K562 (cell line): ENCODE measurements around the gene EYA2. TPM values are rescaled to one million over a fixed set of nuclear protein-coding genes. Genes with fewer than 3 reads are reported as not detected.

Experiments used
- PPARD ChIP-seq: fragments of 250-450 bp; sonication (Bioruptor Pico); IDR thresholded peaks from 2 replicates; pipeline ENCODE4 v1.8.0; 2022; ENCODE audit warnings: inconsistent platforms, mild to moderate bottlenecking, moderate library complexity
- SMARCB1 ChIP-seq: IDR thresholded peaks from 2 replicates; pipeline ENCODE4 v1.6.1; 2011; ENCODE audit warnings: improper control_type of control experiment, low read depth; ENCODE audit not compliant: insufficient read length
- ZNF785 ChIP-seq: fragments of 250-450 bp; sonication (Bioruptor Pico); IDR thresholded peaks from 2 replicates; pipeline ENCODE4 v1.4.0; 2020; ENCODE audit warnings: mild to moderate bottlenecking
- polyA plus RNA-seq, 8 experiments: library from polyadenylated mRNA; depleted of rRNA in 4 of 8; stranded (reverse) in 5 of 8; unstranded in 3 of 8; fragments of >200 nt; fragmentation: Nextera tagmentation in 2 of 8; fragmentation: Illumina TruSeq in 1 of 8; extraction: Ambion mirVana in 2 of 8; extraction: Trizol in 1 of 8; gene quantifications; 2 replicates each; pipeline versions ENCODE4 v1.2.1 to v1.2.3, GENCODE V29; 2011 to 2014; ENCODE audit warnings: inconsistent platforms in 1 of 8, missing spikeins in 1 of 8
- total RNA-seq, 7 experiments: library from RNA; depleted of rRNA in 6 of 7; stranded (reverse); fragments of >200 nt in 6 of 7; fragmentation: Illumina TruSeq in 2 of 7; extraction: Trizol in 2 of 7; gene quantifications; 2 replicates each; pipeline versions ENCODE4 v1.2.1 to v1.2.3, GENCODE V29; 2011 to 2021; ENCODE audit warnings: low replicate concordance in 1 of 7
- TF ChIP-seq, protein P1 (sequence below): fragments of 450-650 bp; IDR thresholded peaks from 2 replicates; pipeline ENCODE4 v1.6.1; 2016; ENCODE audit warnings: missing biosample characterization, missing genetic modification characterization
- TF ChIP-seq, protein P2 (sequence below): fragments of 250-450 bp; sonication (Bioruptor Pico); IDR thresholded peaks from 2 replicates; pipeline ENCODE4 v1.4.0; 2020; ENCODE audit warnings: mild to moderate bottlenecking
- TF ChIP-seq, protein P3 (sequence below): sonication (generic); formaldehyde crosslinking; IDR thresholded peaks from 2 replicates; pipeline ENCODE4 v1.8.0; 2022; ENCODE audit warnings: missing genetic modification reagents, mild to moderate bottlenecking, moderate library complexity, borderline replicate concordance
- TF ChIP-seq, protein P4 (sequence below): fragments of 450-650 bp; IDR thresholded peaks from 2 replicates; pipeline ENCODE4 v1.6.1; 2016; ENCODE audit warnings: low read depth

EYA2 gene
- total and polyA plus RNA-seq, 9 of the 15 experiments (the other 6 are each of a cell fraction or from before 2014, with no cell fraction given), result 0.03 TPM; not detected in 8

DNA sequence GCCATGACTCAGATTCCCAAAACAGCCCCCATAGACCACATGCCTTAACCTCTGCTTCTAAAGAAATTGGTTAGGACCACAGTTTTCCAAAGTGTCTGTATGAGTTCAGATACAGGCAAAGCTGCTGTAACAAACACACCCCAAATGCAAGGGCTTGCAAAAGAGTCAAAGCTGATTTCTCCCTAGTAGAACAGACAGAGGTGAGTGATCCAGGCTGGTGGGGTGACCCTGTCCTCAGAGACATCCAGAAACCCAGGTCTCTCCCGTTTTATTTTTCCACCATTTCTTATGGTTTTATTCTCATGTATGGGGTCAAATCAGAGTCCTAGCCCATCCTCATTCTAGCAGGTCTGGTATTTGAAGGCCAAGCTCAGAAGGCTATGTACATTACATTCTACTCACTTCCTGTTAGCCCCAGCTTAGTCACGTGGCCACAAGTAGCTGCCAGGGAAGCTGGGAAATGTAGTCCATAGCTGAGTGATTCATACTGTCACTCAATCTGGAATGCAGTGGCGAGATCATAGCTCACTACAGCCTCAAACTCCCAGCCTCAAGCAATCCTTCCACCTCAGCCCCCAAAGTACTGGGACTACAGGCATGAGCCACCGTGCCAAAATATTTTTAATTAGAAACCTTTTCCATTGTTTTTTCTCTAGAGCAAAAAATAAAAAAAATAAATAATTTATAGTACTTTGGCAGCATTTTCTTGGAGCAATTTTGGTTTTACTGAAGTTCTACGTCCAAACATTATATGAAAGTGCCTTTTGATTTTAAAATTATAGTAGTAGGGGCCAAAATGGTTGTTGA lies 286.6 kb downstream of the EYA2 start (continued):
- TF ChIP-seq PPARD (CRISPR knock-in tag), result no peak
- TF ChIP-seq, protein P1, sequence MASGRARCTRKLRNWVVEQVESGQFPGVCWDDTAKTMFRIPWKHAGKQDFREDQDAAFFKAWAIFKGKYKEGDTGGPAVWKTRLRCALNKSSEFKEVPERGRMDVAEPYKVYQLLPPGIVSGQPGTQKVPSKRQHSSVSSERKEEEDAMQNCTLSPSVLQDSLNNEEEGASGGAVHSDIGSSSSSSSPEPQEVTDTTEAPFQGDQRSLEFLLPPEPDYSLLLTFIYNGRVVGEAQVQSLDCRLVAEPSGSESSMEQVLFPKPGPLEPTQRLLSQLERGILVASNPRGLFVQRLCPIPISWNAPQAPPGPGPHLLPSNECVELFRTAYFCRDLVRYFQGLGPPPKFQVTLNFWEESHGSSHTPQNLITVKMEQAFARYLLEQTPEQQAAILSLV (tag), result no peak
- TF ChIP-seq, protein P2, sequence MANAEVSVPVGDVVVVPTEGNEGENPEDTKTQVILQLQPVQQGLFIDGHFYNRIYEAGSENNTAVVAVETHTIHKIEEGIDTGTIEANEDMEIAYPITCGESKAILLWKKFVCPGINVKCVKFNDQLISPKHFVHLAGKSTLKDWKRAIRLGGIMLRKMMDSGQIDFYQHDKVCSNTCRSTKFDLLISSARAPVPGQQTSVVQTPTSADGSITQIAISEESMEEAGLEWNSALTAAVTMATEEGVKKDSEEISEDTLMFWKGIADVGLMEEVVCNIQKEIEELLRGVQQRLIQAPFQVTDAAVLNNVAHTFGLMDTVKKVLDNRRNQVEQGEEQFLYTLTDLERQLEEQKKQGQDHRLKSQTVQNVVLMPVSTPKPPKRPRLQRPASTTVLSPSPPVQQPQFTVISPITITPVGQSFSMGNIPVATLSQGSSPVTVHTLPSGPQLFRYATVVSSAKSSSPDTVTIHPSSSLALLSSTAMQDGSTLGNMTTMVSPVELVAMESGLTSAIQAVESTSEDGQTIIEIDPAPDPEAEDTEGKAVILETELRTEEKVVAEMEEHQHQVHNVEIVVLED (CRISPR knock-in tag), result no peak
- no peak for TF ChIP-seq ZNF785 (CRISPR knock-in tag)
- TF ChIP-seq, protein P3, sequence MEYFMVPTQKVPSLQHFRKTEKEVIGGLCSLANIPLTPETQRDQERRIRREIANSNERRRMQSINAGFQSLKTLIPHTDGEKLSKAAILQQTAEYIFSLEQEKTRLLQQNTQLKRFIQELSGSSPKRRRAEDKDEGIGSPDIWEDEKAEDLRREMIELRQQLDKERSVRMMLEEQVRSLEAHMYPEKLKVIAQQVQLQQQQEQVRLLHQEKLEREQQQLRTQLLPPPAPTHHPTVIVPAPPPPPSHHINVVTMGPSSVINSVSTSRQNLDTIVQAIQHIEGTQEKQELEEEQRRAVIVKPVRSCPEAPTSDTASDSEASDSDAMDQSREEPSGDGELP, result no peak
- no peak for TF ChIP-seq SMARCB1
- TF ChIP-seq, protein P4, sequence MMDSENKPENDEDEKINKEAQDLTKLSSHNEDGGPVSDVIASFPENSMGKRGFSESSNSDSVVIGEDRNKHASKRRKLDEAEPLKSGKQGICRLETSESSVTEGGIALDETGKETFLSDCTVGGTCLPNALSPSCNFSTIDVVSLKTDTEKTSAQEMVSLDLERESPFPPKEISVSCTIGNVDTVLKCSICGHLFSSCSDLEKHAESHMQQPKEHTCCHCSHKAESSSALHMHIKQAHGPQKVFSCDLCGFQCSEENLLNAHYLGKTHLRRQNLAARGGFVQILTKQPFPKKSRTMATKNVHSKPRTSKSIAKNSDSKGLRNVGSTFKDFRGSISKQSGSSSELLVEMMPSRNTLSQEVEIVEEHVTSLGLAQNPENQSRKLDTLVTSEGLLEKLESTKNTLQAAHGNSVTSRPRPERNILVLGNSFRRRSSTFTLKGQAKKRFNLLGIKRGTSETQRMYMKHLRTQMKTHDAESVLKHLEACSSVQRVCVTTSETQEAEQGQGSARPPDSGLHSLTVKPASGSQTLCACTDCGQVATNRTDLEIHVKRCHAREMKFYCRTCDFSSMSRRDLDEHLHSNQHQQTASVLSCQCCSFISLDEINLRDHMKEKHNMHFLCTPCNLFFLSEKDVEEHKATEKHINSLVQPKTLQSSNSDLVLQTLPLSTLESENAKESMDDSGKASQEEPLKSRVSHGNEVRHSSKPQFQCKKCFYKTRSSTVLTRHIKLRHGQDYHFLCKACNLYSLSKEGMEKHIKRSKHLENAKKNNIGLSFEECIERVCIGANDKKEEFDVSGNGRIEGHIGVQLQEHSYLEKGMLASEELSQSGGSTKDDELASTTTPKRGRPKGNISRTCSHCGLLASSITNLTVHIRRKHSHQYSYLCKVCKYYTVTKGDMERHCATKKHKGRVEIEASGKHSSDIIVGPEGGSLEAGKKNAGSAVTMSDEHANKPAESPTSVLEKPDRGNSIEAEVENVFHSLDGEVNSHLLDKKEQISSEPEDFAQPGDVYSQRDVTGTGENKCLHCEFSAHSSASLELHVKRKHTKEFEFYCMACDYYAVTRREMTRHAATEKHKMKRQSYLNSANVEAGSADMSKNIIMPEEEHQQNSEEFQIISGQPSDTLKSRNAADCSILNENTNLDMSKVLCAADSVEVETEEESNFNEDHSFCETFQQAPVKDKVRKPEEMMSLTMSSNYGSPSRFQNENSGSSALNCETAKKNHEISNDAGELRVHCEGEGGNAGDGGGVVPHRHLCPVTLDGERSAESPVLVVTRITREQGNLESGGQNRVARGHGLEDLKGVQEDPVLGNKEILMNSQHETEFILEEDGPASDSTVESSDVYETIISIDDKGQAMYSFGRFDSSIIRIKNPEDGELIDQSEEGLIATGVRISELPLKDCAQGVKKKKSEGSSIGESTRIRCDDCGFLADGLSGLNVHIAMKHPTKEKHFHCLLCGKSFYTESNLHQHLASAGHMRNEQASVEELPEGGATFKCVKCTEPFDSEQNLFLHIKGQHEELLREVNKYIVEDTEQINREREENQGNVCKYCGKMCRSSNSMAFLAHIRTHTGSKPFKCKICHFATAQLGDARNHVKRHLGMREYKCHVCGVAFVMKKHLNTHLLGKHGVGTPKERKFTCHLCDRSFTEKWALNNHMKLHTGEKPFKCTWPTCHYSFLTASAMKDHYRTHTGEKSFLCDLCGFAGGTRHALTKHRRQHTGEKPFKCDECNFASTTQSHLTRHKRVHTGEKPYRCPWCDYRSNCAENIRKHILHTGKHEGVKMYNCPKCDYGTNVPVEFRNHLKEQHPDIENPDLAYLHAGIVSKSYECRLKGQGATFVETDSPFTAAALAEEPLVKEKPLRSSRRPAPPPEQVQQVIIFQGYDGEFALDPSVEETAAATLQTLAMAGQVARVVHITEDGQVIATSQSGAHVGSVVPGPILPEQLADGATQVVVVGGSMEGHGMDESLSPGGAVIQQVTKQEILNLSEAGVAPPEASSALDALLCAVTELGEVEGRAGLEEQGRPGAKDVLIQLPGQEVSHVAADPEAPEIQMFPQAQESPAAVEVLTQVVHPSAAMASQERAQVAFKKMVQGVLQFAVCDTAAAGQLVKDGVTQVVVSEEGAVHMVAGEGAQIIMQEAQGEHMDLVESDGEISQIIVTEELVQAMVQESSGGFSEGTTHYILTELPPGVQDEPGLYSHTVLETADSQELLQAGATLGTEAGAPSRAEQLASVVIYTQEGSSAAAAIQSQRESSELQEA, result no peak
